Large intestine (tissue), 3 donors: Measurements from ENCODE around the gene RBM47. TPM values are rescaled to one million over a fixed set of nuclear protein-coding genes. Genes with fewer than 3 reads are reported as not detected.
"Not testable (repeated sequence)": the region's sequence is repeated elsewhere in the genome, so short reads cannot be mapped to it uniquely, and the experiment has no call there.

ENCODE experiments used
- DNase-seq, 2 donors: peaks; one replicate each; pipeline versions ENCODE4 v3.0.0 to v3.0.0-alpha.2; 2013
- H3K27ac ChIP-seq: one replicate; pipeline ENCODE4 v1.5.1; 2013; ENCODE audit warnings: low read length
- H3K27me3 ChIP-seq: 2 replicates; pipeline ENCODE4 v1.6.1; 2013; ENCODE audit warnings: low read length; ENCODE audit not compliant: control insufficient read depth, insufficient read depth
- H3K36me3 ChIP-seq: 2 replicates; pipeline ENCODE4 v1.6.1; 2013; ENCODE audit warnings: low read length; ENCODE audit not compliant: control insufficient read depth, insufficient read depth
- H3K4me1 ChIP-seq: one replicate; pipeline ENCODE4 v1.6.1; 2013; ENCODE audit warnings: low read length; ENCODE audit not compliant: control insufficient read depth, insufficient read depth
- H3K4me3 ChIP-seq: one replicate; pipeline ENCODE4 v1.5.1; 2013; ENCODE audit warnings: low read length
- H3K9me3 ChIP-seq: one replicate; pipeline ENCODE4 v1.6.1; 2013; ENCODE audit warnings: mild to moderate bottlenecking, low read depth, low read length, moderate library complexity; ENCODE audit not compliant: control insufficient read depth
- WGBS: methylation state at CpG from one replicate; pipeline ENCODE4 v1.1.5; 2013; ENCODE audit warnings: low lambda C conversion rate; ENCODE audit not compliant: insufficient coverage; 5-methylcytosine and 5-hydroxymethylcytosine counted together
- polyA plus RNA-seq: library from polyadenylated mRNA; unstranded; fragments of 120-200 nt; gene quantifications from one replicate; pipeline ENCODE4 v1.2.1, GENCODE V29; 2013

Gene RBM47
- polyA plus RNA-seq, 1 donor = 98.4 TPM

GRCh38 chr4:40553995-40554394, 75.7 kb downstream of the RBM47 start:
- Histone ChIP-seq H3K4me3 (no peak overlapping the region), H3K27ac (no peak overlapping the region), H3K36me3 (no peaks in the 10 kb centered on the region), H3K27me3 (no peaks in the 10 kb centered on the region), H3K4me1 (peaks cover 11% of the 10 kb centered on the region), H3K9me3 (no peaks in the 10 kb centered on the region)
- DNase-seq = no peak
- WGBS = 17% methylated on average over 1 of the region's 10 CpGs

- H3K9me3 ChIP-seq = no peaks in the 10 kb centered on the region
- H3K4me3 ChIP-seq = no peak overlapping the region
- no peaks in the 10 kb centered on the region for H3K36me3 ChIP-seq
- H3K4me1 ChIP-seq = peaks cover 21% of the 10 kb centered on the region
- 75% methylated on average over 4 of the region's 6 CpGs for WGBS
- H3K27ac ChIP-seq = no peak overlapping the region
- no peaks in the 10 kb centered on the region for H3K27me3 ChIP-seq
- DNase-seq = no peak
Measured at GRCh38 chr4:40552536-40552935, 77.1 kb downstream of the RBM47 start.

- not testable (repeated sequence) for H3K9me3 ChIP-seq, H3K36me3 ChIP-seq, H3K27me3 ChIP-seq, DNase-seq
- H3K27ac ChIP-seq = peak overlapping the region; percentile 73
- no CpG with 5 or more reads among the region's 9 CpGs for WGBS
- H3K4me3 ChIP-seq = peak overlapping the region; percentile 12
- H3K4me1 ChIP-seq = peaks cover 30% of the 10 kb centered on the region
Measured at GRCh38 chr4:40551568-40552136, 78.0 kb downstream of the RBM47 start.

- H3K27ac ChIP-seq = peak overlapping the region; percentile 73
- peak overlapping the region; percentile 12 for H3K4me3 ChIP-seq
- no peaks in the 10 kb centered on the region for H3K9me3 ChIP-seq
- H3K36me3 ChIP-seq = no peaks in the 10 kb centered on the region
- H3K4me1 ChIP-seq = peaks cover 35% of the 10 kb centered on the region
- peak in 1 of 2 donors; percentile 70 for DNase-seq
- 0% methylated on average over 1 of the region's 5 CpGs for WGBS
- H3K27me3 ChIP-seq = no peaks in the 10 kb centered on the region
Measured at GRCh38 chr4:40550948-40551462, 78.7 kb downstream of the RBM47 start.

GRCh38 chr4:40550196-40550595, 79.5 kb downstream of the RBM47 start:
- Histone ChIP-seq H3K36me3 (no peaks in the 10 kb centered on the region), H3K9me3 (no peaks in the 10 kb centered on the region), H3K4me3 (no peak overlapping the region), H3K27ac (no peak overlapping the region), H3K4me1 (peaks cover 40% of the 10 kb centered on the region), H3K27me3 (no peaks in the 10 kb centered on the region)
- 78% methylated on average over 2 of the region's 5 CpGs for WGBS
- DNase-seq = no peak

GRCh38 chr4:40548256-40548655, 81.4 kb downstream of the RBM47 start:
- Histone ChIP-seq H3K4me1 (peaks cover 40% of the 10 kb centered on the region), H3K4me3 (no peak overlapping the region), H3K9me3 (no peaks in the 10 kb centered on the region), H3K27me3 (no peaks in the 10 kb centered on the region), H3K36me3 (no peaks in the 10 kb centered on the region), H3K27ac (peak overlapping the region; percentile 85)
- no CpG with 5 or more reads among the region's 11 CpGs for WGBS
- DNase-seq = no peak

- H3K4me1 ChIP-seq = peaks cover 40% of the 10 kb centered on the region
- no CpG with 5 or more reads among the region's 2 CpGs for WGBS
- H3K9me3 ChIP-seq = no peaks in the 10 kb centered on the region
- H3K36me3 ChIP-seq = no peaks in the 10 kb centered on the region
- DNase-seq = no peak
- H3K27ac ChIP-seq = peak overlapping the region; percentile 85
- H3K27me3 ChIP-seq = no peaks in the 10 kb centered on the region
- H3K4me3 ChIP-seq = no peak overlapping the region
Measured at GRCh38 chr4:40547789-40548132, 81.9 kb downstream of the RBM47 start.

- H3K4me3 ChIP-seq = no peak overlapping the region
- H3K9me3 ChIP-seq = no peaks in the 10 kb centered on the region
- H3K4me1 ChIP-seq = peaks cover 40% of the 10 kb centered on the region
- peak overlapping the region; percentile 85 for H3K27ac ChIP-seq
- WGBS = no CpG with 5 or more reads among the region's 4 CpGs
- no peaks in the 10 kb centered on the region for H3K27me3 ChIP-seq
- DNase-seq = no peak
- no peaks in the 10 kb centered on the region for H3K36me3 ChIP-seq
Measured at GRCh38 chr4:40546969-40547788, 82.5 kb downstream of the RBM47 start.

GRCh38 chr4:40546506-40546905, 83.2 kb downstream of the RBM47 start:
- no peak overlapping the region for H3K4me3 ChIP-seq
- no peaks in the 10 kb centered on the region for H3K36me3 ChIP-seq
- peak; percentile 95 to 98 for DNase-seq
- WGBS = no CpG with 5 or more reads among the region's 4 CpGs
- H3K27ac ChIP-seq = peak overlapping the region; percentile 85
- peaks cover 43% of the 10 kb centered on the region for H3K4me1 ChIP-seq
- no peaks in the 10 kb centered on the region for H3K27me3 ChIP-seq
- H3K9me3 ChIP-seq = peaks cover under 1% of the 10 kb centered on the region

GRCh38 chr4:40545487-40545886, 84.2 kb downstream of the RBM47 start:
- Histone ChIP-seq H3K27ac (peak overlapping the region; percentile 85), H3K4me1 (peaks cover 39% of the 10 kb centered on the region)
- not testable (repeated sequence) for H3K27me3 ChIP-seq, H3K9me3 ChIP-seq, DNase-seq, H3K4me3 ChIP-seq, H3K36me3 ChIP-seq
- 100% methylated on average over 1 of the region's 6 CpGs for WGBS
